HEK293 (cell line): ENCODE data around the gene FAM120A.

ENCODE experiments used
- ZFP37 ChIP-seq: fragments of 450-650 bp; formaldehyde crosslinking; IDR thresholded peaks from 2 replicates; pipeline ENCODE4 v1.5.1; 2016; ENCODE audit warnings: missing biosample characterization, missing genetic modification characterization
- ZNF19 ChIP-seq: fragments of 450-650 bp; formaldehyde crosslinking; IDR thresholded peaks from 2 replicates; pipeline ENCODE4; 2016; ENCODE audit warnings: missing biosample characterization, missing genetic modification characterization, low read depth
- ZNF366 ChIP-seq: fragments of 450-650 bp; formaldehyde crosslinking; conservative IDR thresholded peaks from 2 replicates; pipeline ENCODE4 v1.5.1; 2016; ENCODE audit warnings: missing biosample characterization, missing genetic modification characterization
- ZNF768 ChIP-seq: fragments of 450-650 bp; formaldehyde crosslinking; IDR thresholded peaks from 2 replicates; pipeline ENCODE4 v1.5.1; 2018; ENCODE audit warnings: missing biosample characterization, mild to moderate bottlenecking, missing genetic modification characterization
- TF ChIP-seq, protein P1 (sequence below): fragments of 450-650 bp; formaldehyde crosslinking; IDR thresholded peaks from 2 replicates; pipeline ENCODE4 v1.5.1; 2016; ENCODE audit warnings: missing biosample characterization, missing genetic modification characterization

DNA sequence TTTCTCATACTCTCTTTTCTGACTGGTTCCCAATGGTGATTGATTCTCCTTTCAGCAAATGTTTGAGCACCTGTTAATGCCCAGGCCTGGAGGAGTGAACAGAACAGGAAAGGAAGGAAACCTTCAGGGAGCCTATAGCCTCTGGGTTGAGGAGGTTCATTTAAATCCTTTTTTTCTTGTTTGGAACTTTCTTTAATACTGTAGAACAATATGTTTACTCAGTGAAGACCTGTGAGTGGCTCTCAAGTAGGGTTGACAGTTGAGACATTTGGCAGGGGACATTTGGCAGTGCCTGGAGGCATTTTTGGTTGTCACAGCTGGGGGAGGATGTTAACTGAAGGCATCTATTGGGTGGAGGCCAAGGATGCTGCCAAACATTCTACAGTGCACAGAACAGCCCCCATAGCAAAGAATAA, 8.0 kb downstream of the FAM120A start:
- no peak for TF ChIP-seq ZNF366
- TF ChIP-seq, protein P1, sequence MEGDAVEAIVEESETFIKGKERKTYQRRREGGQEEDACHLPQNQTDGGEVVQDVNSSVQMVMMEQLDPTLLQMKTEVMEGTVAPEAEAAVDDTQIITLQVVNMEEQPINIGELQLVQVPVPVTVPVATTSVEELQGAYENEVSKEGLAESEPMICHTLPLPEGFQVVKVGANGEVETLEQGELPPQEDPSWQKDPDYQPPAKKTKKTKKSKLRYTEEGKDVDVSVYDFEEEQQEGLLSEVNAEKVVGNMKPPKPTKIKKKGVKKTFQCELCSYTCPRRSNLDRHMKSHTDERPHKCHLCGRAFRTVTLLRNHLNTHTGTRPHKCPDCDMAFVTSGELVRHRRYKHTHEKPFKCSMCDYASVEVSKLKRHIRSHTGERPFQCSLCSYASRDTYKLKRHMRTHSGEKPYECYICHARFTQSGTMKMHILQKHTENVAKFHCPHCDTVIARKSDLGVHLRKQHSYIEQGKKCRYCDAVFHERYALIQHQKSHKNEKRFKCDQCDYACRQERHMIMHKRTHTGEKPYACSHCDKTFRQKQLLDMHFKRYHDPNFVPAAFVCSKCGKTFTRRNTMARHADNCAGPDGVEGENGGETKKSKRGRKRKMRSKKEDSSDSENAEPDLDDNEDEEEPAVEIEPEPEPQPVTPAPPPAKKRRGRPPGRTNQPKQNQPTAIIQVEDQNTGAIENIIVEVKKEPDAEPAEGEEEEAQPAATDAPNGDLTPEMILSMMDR (tag by site-specific recombination): no peak
- no peak for TF ChIP-seq ZNF768 (tag by site-specific recombination)
- no peak for TF ChIP-seq ZFP37 (tag by site-specific recombination)
- no peak for TF ChIP-seq ZNF19 (tag by site-specific recombination)
